ENCODE results near the gene UNKL. TPM values are rescaled to one million over a fixed set of nuclear protein-coding genes. Genes with fewer than 3 reads are reported as not detected.

UNKL gene
- total RNA-seq, 1 experiment from 2014 or later, result 32.0 TPM

GRCh38 chr16:1428511-1428910, 14.0 kb upstream of the UNKL start:
- H2BK5ac ChIP-seq (ENCODE audit: insufficient read length, low read length), result no peak overlapping the region
- H3K27me3 ChIP-seq (ENCODE audit: insufficient read depth, low read length), result no peaks in the 10 kb centered on the region
- H3K18ac ChIP-seq (ENCODE audit: insufficient read length, low read depth, low read length), result peak overlapping the region; percentile 57
- H3K56ac ChIP-seq (ENCODE audit: insufficient read length, low read depth, low read length), result no peak overlapping the region
- H3K23me2 ChIP-seq (ENCODE audit: insufficient read length, low read depth, low read length, poor library complexity, severe bottlenecking), result no peaks in the 10 kb centered on the region
- H3K4ac ChIP-seq (ENCODE audit: low read depth, low read length), result peak overlapping the region; percentile 72; the same call in 1 of the 2 replicates
- no peaks in the 10 kb centered on the region; a peak in 1 of 4 replicates for H3K4me1 Mint-ChIP-seq
- H3T11ph ChIP-seq (ENCODE audit: low read length), result no peak overlapping the region
- H3K79me1 ChIP-seq (ENCODE audit: insufficient read depth, low read depth, low read length, poor library complexity, severe bottlenecking), result no peaks in the 10 kb centered on the region
- H3K4me1 ChIP-seq (ENCODE audit: insufficient read depth, low read length), result no peaks in the 10 kb centered on the region
- H2BK12ac ChIP-seq (ENCODE audit: insufficient read length, low read depth, low read length), result no peak overlapping the region
- no peak overlapping the region for H2AK5ac ChIP-seq (ENCODE audit: insufficient read length, low read length)
- H4K5ac ChIP-seq (ENCODE audit: insufficient read length, low read depth, low read length), result no peak overlapping the region
- no peak overlapping the region for H2BK120ac ChIP-seq (ENCODE audit: low read depth, low read length, poor library complexity, severe bottlenecking)
- H2BK15ac ChIP-seq (ENCODE audit: low read depth, low read length), result no peak overlapping the region
- H3K9me3 ChIP-seq (ENCODE audit: control insufficient read depth, low read depth, low read length), result no peaks in the 10 kb centered on the region
- peak overlapping the region; percentile 34; the same call in 1 of the 2 replicates for H3K14ac ChIP-seq (ENCODE audit: insufficient read depth, low read length)
- H3K79me2 ChIP-seq (ENCODE audit: insufficient read depth, low read length), result no peaks in the 10 kb centered on the region
- no peak overlapping the region for H3K9ac ChIP-seq (ENCODE audit: extremely low read depth, insufficient read length, low read length)
- no peak overlapping the region for H3K4me2 ChIP-seq (ENCODE audit: insufficient read depth, insufficient read length, low read length)
- no peaks in the 10 kb centered on the region for H4K20me1 ChIP-seq (ENCODE audit: control insufficient read depth, insufficient read depth, insufficient read length)
- peak; percentile 68 for TF ChIP-seq CTCF (conservative IDR thresholded peaks at IDR 0.05)
- H3K4me3 Mint-ChIP-seq, result no peak overlapping the region
- peak; percentile 83 for DNase-seq
- H3K27ac Mint-ChIP-seq, result no peak overlapping the region
- no peaks in the 10 kb centered on the region for H3K9me3 Mint-ChIP-seq
- H2BK20ac ChIP-seq (ENCODE audit: low read depth, low read length, poor library complexity, severe bottlenecking), result no peak overlapping the region
- H4K8ac ChIP-seq (replicated peaks; ENCODE audit: insufficient read length, low read depth, low read length), result no peak overlapping the region
- H4K91ac ChIP-seq (ENCODE audit: insufficient read length, low read depth, low read length), result peak overlapping the region; percentile 91
- no peaks in the 10 kb centered on the region for H3K36me3 Mint-ChIP-seq (ENCODE audit: insufficient read depth in 1 of 3, low read depth in 3 of 3)
- no peak overlapping the region for H3K27ac ChIP-seq (ENCODE audit: insufficient read length, low read depth, low read length)
- no CpG with 5 or more reads among the region's 21 CpGs for WGBS (ENCODE audit: extremely low coverage, insufficient read length, low lambda C conversion rate)
- H3K23ac ChIP-seq (ENCODE audit: insufficient read length, low read depth, low read length), result no peak overlapping the region
- no peak overlapping the region for H2AFZ ChIP-seq (ENCODE audit: low read length)
- H3K27me3 Mint-ChIP-seq (ENCODE audit: low read depth), result no peaks in the 10 kb centered on the region; the same call in 1 of the 2 replicates
